ENCODE data around the gene CELSR1. TPM values are rescaled to one million over a fixed set of nuclear protein-coding genes. Genes with fewer than 3 reads are reported as not detected.
A peak's percentile ranks its signal among the peaks of the same experiment; 100 is the strongest.

Gene CELSR1
- total RNA-seq, 1 experiment from 2014 or later = 14.2 TPM

- Histone ChIP-seq H4K20me1 (ENCODE audit: low read length) (0 out of 2 replicates have a peak, but pooled peaks cover 3% of the 10 kb centered on the region), H3K27me3 (ENCODE audit: low read length) (no peaks in the 10 kb centered on the region), H3K4me1 (ENCODE audit: insufficient read depth, low read length) (peaks cover 30% of the 10 kb centered on the region), H3K79me2 (ENCODE audit: low read length) (peaks cover 45% of the 10 kb centered on the region), H3K9me3 (ENCODE audit: low read length) (no peaks in the 10 kb centered on the region), H3K36me3 (ENCODE audit: low read depth, low read length) (no peaks in the 10 kb centered on the region), H3K9me2 (replicated peaks; ENCODE audit: low read length) (no peaks in the 10 kb centered on the region), H3K27ac (ENCODE audit: low read length) (no peak overlapping the region), H3F3A (ENCODE audit: low read length, unreplicated experiment) (no peaks in the 10 kb centered on the region), H3K9ac (ENCODE audit: low read length) (peak overlapping the region; percentile 44; the same call in 1 of the 2 replicates), H2AFZ (ENCODE audit: low read length) (no peak overlapping the region), H3K4me2 (ENCODE audit: low read length) (no peak overlapping the region), H3K4me3 (ENCODE audit: low read length) (peak overlapping the region; percentile 67; the same call in 1 of the 2 replicates)
- no peak for TF ChIP-seq EZH2 (IDR thresholded peaks at IDR 0.05; ENCODE audit: low read length, unreplicated experiment)
- TF ChIP-seq EZH2phosphoT487 (IDR thresholded peaks at IDR 0.05; ENCODE audit: borderline replicate concordance, low read length) = no peak
- no peak for TF ChIP-seq CTCF (conservative IDR thresholded peaks at IDR 0.05; ENCODE audit: low read depth, low read length)
- intact Hi-C loops (cut with micrococcal nuclease) = no loop called here
- POLR2A ChIA-PET (ENCODE audit: unreplicated experiment) = no interaction called here
- CTCF ChIA-PET = no interaction called here
- BruUV-seq (replicated peaks) = no TSS peak
- ATAC-seq (no peak; the same call in 1 of the 2 replicates), DNase-seq (no peak)
These were observed 739 bp downstream of the CELSR1 start for GRCh38 chr22:46536537-46537224.

DNA sequence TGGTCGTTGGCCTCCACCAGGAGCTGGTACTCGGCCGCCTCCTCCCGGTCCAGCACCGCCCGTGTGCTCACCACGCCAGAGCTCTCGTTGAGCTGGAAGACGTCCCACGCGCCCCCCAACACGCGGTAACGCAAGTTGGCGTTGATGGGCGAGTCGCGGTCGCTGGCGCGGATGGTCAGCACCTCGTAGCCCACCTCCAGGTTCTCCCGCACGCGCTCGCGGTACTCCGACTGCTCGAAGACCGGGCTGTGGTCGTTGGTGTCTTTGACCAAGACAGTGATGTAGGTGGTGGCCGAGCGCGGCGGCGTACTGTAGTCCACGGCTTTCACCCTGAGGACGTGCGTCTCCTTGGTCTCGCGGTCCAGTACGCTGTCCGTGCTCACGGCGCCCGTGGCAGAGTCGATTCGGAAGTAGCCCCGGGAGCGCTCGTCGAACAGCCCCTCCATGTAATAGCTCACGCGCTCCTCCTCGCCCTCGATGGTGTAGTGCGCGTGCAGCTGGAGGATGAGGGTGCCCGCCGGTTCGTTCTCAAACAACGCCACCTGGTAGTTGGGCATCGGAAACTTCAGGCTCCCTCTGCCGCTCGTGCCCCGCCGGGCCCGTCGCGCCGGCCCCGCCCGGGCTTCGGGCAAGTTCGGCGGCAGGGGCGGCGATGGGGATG is 1.4 kb downstream of the CELSR1 start:
- ChIA-PET POLR2A (ENCODE audit: unreplicated experiment) (no interaction called here), CTCF (no interaction called here)
- H3K9ac ChIP-seq (ENCODE audit: low read length) = no peak overlapping the region
- peaks cover 51% of the 10 kb centered on the region for H3K79me2 ChIP-seq (ENCODE audit: low read length)
- intact Hi-C loops (cut with micrococcal nuclease) = no loop called here
- BruUV-seq (replicated peaks) = TSS peak; percentile 26
- H3K4me3 ChIP-seq (ENCODE audit: low read length) = no peak overlapping the region
- no peak overlapping the region for H3K27ac ChIP-seq (ENCODE audit: low read length)
- H2AFZ ChIP-seq (ENCODE audit: low read length) = no peak overlapping the region
- peaks cover 35% of the 10 kb centered on the region for H3K4me1 ChIP-seq (ENCODE audit: insufficient read depth, low read length)
- H3K9me3 ChIP-seq (ENCODE audit: low read length) = no peaks in the 10 kb centered on the region
- no peak for DNase-seq
- TF ChIP-seq CTCF (conservative IDR thresholded peaks at IDR 0.05; ENCODE audit: low read depth, low read length) (no peak), EZH2 (IDR thresholded peaks at IDR 0.05; ENCODE audit: low read length, unreplicated experiment) (no peak), EZH2phosphoT487 (IDR thresholded peaks at IDR 0.05; ENCODE audit: borderline replicate concordance, low read length) (no peak)
- no peak for ATAC-seq
- H3K36me3 ChIP-seq (ENCODE audit: low read depth, low read length) = no peaks in the 10 kb centered on the region
- no peaks in the 10 kb centered on the region for H3K27me3 ChIP-seq (ENCODE audit: low read length)
- 0 out of 2 replicates have a peak, but pooled peaks cover 3% of the 10 kb centered on the region for H4K20me1 ChIP-seq (ENCODE audit: low read length)
- H3K4me2 ChIP-seq (ENCODE audit: low read length) = no peak overlapping the region
- no peaks in the 10 kb centered on the region for H3K9me2 ChIP-seq (replicated peaks; ENCODE audit: low read length)
- H3F3A ChIP-seq (ENCODE audit: low read length, unreplicated experiment) = no peaks in the 10 kb centered on the region

Data from PC-3 (cell line).